Trophoblast cell (in vitro differentiated cells and primary cell): Measurements from ENCODE around the gene DPT.

Source experiments
- DNase-seq, 2 donors: peaks; one replicate each; pipeline ENCODE4 v3.0.0-alpha.2; 2016
- H2AFZ ChIP-seq: 2 replicates; pipeline ENCODE4 v1.6.1; 2013; ENCODE audit warnings: low read length, moderate library complexity, mild to moderate bottlenecking; ENCODE audit not compliant: insufficient read depth, poor library complexity
- H2AK5ac ChIP-seq: 2 replicates; pipeline ENCODE4 v1.6.1; 2013; ENCODE audit warnings: mild to moderate bottlenecking, low read length
- H2BK120ac ChIP-seq: 2 replicates; pipeline ENCODE4 v1.6.1; 2013; ENCODE audit warnings: low read length, mild to moderate bottlenecking, moderate library complexity; ENCODE audit not compliant: insufficient read depth, poor library complexity
- H2BK12ac ChIP-seq: 2 replicates; pipeline ENCODE4 v1.6.1; 2013; ENCODE audit warnings: mild to moderate bottlenecking, low read length, moderate library complexity
- H2BK5ac ChIP-seq: 2 replicates; pipeline ENCODE4 v1.6.1; 2013; ENCODE audit warnings: low read length, low read depth, moderate library complexity, mild to moderate bottlenecking; ENCODE audit not compliant: poor library complexity
- H3K14ac ChIP-seq: 2 replicates; pipeline ENCODE4 v1.6.1; 2013; ENCODE audit warnings: mild to moderate bottlenecking, low read length
- H3K18ac ChIP-seq: 2 replicates; pipeline ENCODE4 v1.6.1; 2013; ENCODE audit warnings: mild to moderate bottlenecking, low read length
- H3K23ac ChIP-seq: 2 replicates; pipeline ENCODE4 v1.6.1; 2013; ENCODE audit warnings: low read length
- H3K27ac ChIP-seq: 2 replicates; pipeline ENCODE4 v1.5.1; 2013; ENCODE audit warnings: low read depth, mild to moderate bottlenecking, inconsistent platforms, low read length, moderate library complexity
- H3K27me3 ChIP-seq: 2 replicates; pipeline ENCODE4 v1.6.1; 2013; ENCODE audit warnings: inconsistent platforms, mild to moderate bottlenecking, low read length, moderate library complexity; ENCODE audit not compliant: insufficient read depth
- H3K36me3 ChIP-seq, 2 experiments: 1 replicate in 1 of 2; 2 replicates in 1 of 2; pipeline ENCODE4 v1.6.1; 2013; ENCODE audit warnings: low read length in 2 of 2, mild to moderate bottlenecking in 2 of 2, moderate library complexity in 1 of 2; ENCODE audit not compliant: insufficient read depth in 2 of 2, control insufficient read depth in 1 of 2
- H3K4ac ChIP-seq: 2 replicates; pipeline ENCODE4 v1.6.1; 2013; ENCODE audit warnings: low read depth, mild to moderate bottlenecking, low read length, moderate library complexity
- H3K4me1 ChIP-seq, 2 experiments: 1 replicate in 1 of 2; 2 replicates in 1 of 2; pipeline ENCODE4 v1.6.1; 2013; ENCODE audit warnings: low read length in 2 of 2, mild to moderate bottlenecking in 2 of 2, moderate library complexity in 1 of 2; ENCODE audit not compliant: insufficient read depth in 2 of 2, control insufficient read depth in 1 of 2
- H3K4me2 ChIP-seq: 2 replicates; pipeline ENCODE4 v1.6.1; 2013; ENCODE audit warnings: inconsistent platforms, mild to moderate bottlenecking, low read length, moderate library complexity
- H3K4me3 ChIP-seq: 2 replicates; pipeline ENCODE4 v1.5.1; 2013; ENCODE audit warnings: mild to moderate bottlenecking, low read depth, low read length, inconsistent platforms
- H3K79me1 ChIP-seq: one replicate; pipeline ENCODE4 v1.6.1; 2013; ENCODE audit warnings: low read length
- H3K79me2 ChIP-seq: 2 replicates; pipeline ENCODE4 v1.6.1; 2013; ENCODE audit warnings: low read length, mild to moderate bottlenecking; ENCODE audit not compliant: control insufficient read depth, insufficient read depth, poor library complexity
- H3K9ac ChIP-seq: 2 replicates; pipeline ENCODE4 v1.6.1; 2013; ENCODE audit warnings: mild to moderate bottlenecking, low read length
- H3K9me3 ChIP-seq: 2 replicates; pipeline ENCODE4 v1.6.1; 2013; ENCODE audit warnings: low read depth, mild to moderate bottlenecking, control low read depth, inconsistent platforms, low read length; ENCODE audit not compliant: insufficient read depth
- H4K12ac ChIP-seq: 2 replicates; pipeline ENCODE4 v1.6.1; 2013; ENCODE audit warnings: low read depth, mild to moderate bottlenecking, low read length, moderate library complexity
- H4K8ac ChIP-seq: 2 replicates; pipeline ENCODE4 v1.6.1; 2013; ENCODE audit warnings: low read depth, mild to moderate bottlenecking, low read length, moderate library complexity
- H4K91ac ChIP-seq: one replicate; pipeline ENCODE4 v1.6.1; 2013; ENCODE audit warnings: low read depth, mild to moderate bottlenecking, low read length, moderate library complexity
- WGBS: extraction: QIAGEN DNeasy Blood & Tissue Kit; methylation state at CpG from one replicate; pipeline ENCODE4 v1.1.7; 2013; ENCODE audit warnings: missing lambda C conversion rate; ENCODE audit not compliant: insufficient read length, insufficient coverage; ENCODE audit errors: extremely low coverage; 5-methylcytosine and 5-hydroxymethylcytosine counted together

Gene DPT

DNA sequence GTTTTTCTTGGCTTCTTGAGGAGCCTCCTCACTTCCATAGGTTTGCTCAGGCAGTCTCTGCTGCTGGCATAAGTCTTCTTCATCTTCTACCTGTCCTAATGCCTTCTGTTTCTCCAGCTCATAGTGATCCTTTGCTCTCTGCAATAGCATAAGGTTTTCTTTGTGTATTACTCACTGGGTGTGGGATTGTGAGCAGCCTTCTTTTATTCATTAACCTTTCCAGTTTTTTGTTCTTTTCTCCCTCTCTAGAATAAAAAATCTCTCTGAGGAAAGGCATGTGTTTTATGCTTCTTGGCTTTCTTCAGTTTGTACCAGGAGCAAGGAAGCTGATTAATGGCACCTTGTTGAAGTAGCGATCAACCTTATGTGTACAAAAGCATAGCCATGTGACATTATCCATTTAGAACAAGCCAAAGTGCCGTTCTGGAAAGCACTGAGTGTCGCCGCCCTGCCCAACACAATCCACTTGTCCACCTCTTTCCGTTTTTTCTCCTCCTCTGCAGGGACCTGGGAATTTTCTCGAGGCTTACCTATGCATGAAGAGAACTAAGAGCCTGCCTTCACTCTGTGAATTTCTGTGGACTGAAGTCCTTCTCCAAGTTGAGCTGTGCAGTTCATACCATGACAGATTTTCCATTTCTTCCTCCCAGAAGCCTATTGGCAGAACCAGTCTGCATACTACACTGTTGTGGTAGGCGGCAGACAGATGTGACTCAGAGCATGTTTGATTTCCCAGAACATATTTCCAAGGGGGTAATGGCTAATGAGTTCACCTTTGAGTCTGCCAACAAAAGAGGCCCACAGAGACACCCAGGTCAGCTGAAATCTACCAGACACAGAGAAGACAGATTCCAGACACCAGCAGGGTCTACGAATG lies 39.0 kb downstream of the DPT start:
- Histone ChIP-seq H2BK5ac (peak overlapping the region; percentile 96), H3K9me3 (no peaks in the 10 kb centered on the region), H4K8ac (peak overlapping the region; percentile 76), H3K79me2 (peaks cover 5% of the 10 kb centered on the region), H3K18ac (peak overlapping the region; percentile 73), H3K27ac (peak overlapping the region; percentile 99), H3K14ac (peak overlapping the region; percentile 99), H3K9ac (no peak overlapping the region), H2AFZ (no peak overlapping the region), H3K27me3 (no peaks in the 10 kb centered on the region), H2AK5ac (peak overlapping the region; percentile 83), H3K23ac (no peak overlapping the region), H3K4ac (peak overlapping the region; percentile 85), H4K12ac (peak overlapping the region; percentile 84), H3K36me3 (no peaks in the 10 kb centered on the region), H3K4me3 (no peak overlapping the region), H3K4me2 (peak overlapping the region; percentile 18), H2BK12ac (peak overlapping the region; percentile 100), H4K91ac (peak overlapping the region; percentile 98), H3K4me1 (peaks cover 12 to 14% of the 10 kb centered on the region in 2 experiments), H2BK120ac (peak overlapping the region; percentile 100), H3K79me1 (peaks cover 34% of the 10 kb centered on the region)
- DNase-seq, result peak; percentile 4 to 7
- WGBS, result no CpG with 5 or more reads among the region's 8 CpGs

DNA sequence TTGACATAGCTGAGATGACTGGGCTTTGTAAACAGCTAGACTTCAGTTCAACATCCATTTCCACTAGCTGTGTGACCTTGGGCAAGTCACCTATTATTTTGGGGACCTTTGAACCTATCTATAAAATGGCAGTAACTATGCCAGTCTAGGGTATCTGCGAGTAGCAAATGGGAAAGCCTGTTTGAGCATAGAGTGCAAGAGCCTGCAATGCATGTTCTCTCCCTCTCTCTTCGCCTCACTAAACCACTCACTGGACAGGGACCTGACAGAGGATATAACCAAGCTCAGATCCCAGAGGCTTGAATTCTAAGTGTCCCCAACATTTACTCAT lies 39.7 kb downstream of the DPT start:
- DNase-seq, result no peak
- Histone ChIP-seq H4K12ac (peak overlapping the region; percentile 84), H4K91ac (peak overlapping the region; percentile 98), H4K8ac (peak overlapping the region; percentile 76), H3K18ac (peak overlapping the region; percentile 73), H3K9me3 (no peaks in the 10 kb centered on the region), H3K23ac (no peak overlapping the region), H3K14ac (peak overlapping the region; percentile 99), H3K4me3 (no peak overlapping the region), H2BK12ac (peak overlapping the region; percentile 100), H3K4me2 (no peak overlapping the region), H2BK5ac (peak overlapping the region; percentile 96), H3K79me1 (peaks cover 31% of the 10 kb centered on the region), H3K36me3 (no peaks in the 10 kb centered on the region), H3K4me1 (peaks cover 12 to 14% of the 10 kb centered on the region in 2 experiments), H3K9ac (no peak overlapping the region), H3K79me2 (peaks cover 5% of the 10 kb centered on the region), H2BK120ac (peak overlapping the region; percentile 100), H3K4ac (peak overlapping the region; percentile 85), H3K27me3 (no peaks in the 10 kb centered on the region), H2AFZ (no peak overlapping the region), H3K27ac (peak overlapping the region; percentile 99), H2AK5ac (peak overlapping the region; percentile 83)
- no CpG with 5 or more reads among the region's 2 CpGs for WGBS

DNA sequence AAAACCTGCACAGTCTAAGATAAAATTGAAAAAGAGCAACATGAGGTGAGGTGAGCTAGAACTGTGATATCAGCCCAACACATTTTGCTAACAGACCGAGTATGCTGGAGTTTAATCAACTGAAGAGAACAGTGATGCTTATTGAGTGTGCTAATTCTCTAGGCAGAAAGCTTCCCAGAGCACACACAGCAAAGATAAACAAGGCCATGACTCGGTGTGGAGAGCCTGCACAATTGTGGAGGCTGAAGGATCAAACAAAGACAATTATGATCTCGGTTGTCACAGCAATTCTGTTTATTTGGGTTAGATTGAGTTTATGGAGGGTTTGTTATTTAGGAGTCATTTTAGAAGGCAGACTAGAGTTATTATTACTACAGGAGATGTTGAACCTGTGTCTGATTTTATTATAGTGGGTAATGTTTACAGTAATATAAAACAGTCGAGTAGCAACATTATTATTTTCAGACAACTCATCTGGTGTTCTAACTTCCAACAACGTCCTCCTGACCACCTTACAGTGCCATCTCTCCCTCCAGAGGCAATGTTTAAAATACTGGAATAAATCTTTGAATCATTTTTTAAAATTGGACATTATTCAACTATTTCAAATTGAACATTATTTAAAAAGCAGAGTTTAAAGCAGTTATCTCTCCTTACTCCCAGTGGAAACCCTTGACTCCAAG lies 40.2 kb downstream of the DPT start:
- H3K18ac ChIP-seq, result peak overlapping the region; percentile 73
- H2AK5ac ChIP-seq, result peak overlapping the region; percentile 86
- peak overlapping the region; percentile 98 for H4K91ac ChIP-seq
- H2BK12ac ChIP-seq, result peak overlapping the region; percentile 100
- H2BK5ac ChIP-seq, result peak overlapping the region; percentile 96
- H3K4me3 ChIP-seq, result no peak overlapping the region
- peak overlapping the region; percentile 79 for H4K8ac ChIP-seq
- H3K4me2 ChIP-seq, result no peak overlapping the region
- H3K4ac ChIP-seq, result peak overlapping the region; percentile 85
- H3K79me2 ChIP-seq, result peaks cover 5% of the 10 kb centered on the region
- H3K36me3 ChIP-seq, result no peaks in the 10 kb centered on the region
- peak overlapping the region; percentile 99 for H3K27ac ChIP-seq
- peaks cover 12 to 14% of the 10 kb centered on the region in 2 experiments for H3K4me1 ChIP-seq
- DNase-seq, result no peak
- peak overlapping the region; percentile 99 for H3K14ac ChIP-seq
- no peak overlapping the region for H3K9ac ChIP-seq
- no peaks in the 10 kb centered on the region for H3K9me3 ChIP-seq
- H3K23ac ChIP-seq, result no peak overlapping the region
- H4K12ac ChIP-seq, result peak overlapping the region; percentile 84
- no peaks in the 10 kb centered on the region for H3K27me3 ChIP-seq
- WGBS, result no CpG with 5 or more reads among the region's 5 CpGs
- H3K79me1 ChIP-seq, result peaks cover 35% of the 10 kb centered on the region
- H2BK120ac ChIP-seq, result peak overlapping the region; percentile 100
- H2AFZ ChIP-seq, result no peak overlapping the region

DNA sequence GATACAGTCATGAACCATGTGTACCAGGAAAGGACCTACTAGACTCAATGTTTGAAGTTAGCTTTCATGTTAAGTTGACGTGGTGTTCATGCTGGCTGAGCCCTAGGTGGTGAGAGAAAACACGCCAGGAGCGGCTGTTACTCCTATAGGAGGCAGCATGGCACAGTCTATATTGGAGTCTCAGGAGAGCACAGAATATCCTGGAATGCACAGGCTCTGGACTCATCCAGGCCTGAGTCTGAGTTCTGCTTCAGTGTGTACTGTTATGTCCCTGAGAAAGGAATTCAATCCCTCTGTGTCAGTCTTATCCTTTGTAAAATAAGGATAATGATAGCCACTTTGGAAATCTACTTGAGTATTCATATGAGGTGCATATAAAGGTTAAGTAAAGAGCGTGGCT lies 41.2 kb downstream of the DPT start:
- peak overlapping the region; percentile 26 for H2BK5ac ChIP-seq
- H3K36me3 ChIP-seq, result no peaks in the 10 kb centered on the region
- no CpG with 5 or more reads among the region's 4 CpGs for WGBS
- no peak overlapping the region for H3K4me3 ChIP-seq
- peaks cover 5% of the 10 kb centered on the region for H3K79me2 ChIP-seq
- H2BK120ac ChIP-seq, result peak overlapping the region; percentile 52
- no peaks in the 10 kb centered on the region for H3K9me3 ChIP-seq
- H3K4me2 ChIP-seq, result no peak overlapping the region
- H3K4me1 ChIP-seq, result peaks cover 12 to 14% of the 10 kb centered on the region in 2 experiments
- no peak overlapping the region for H3K23ac ChIP-seq
- H3K27ac ChIP-seq, result no peak overlapping the region
- peak; percentile 25 to 27 for DNase-seq
- no peak overlapping the region for H3K14ac ChIP-seq
- H3K27me3 ChIP-seq, result no peaks in the 10 kb centered on the region
- peak overlapping the region; percentile 42 for H2BK12ac ChIP-seq
- H4K91ac ChIP-seq, result peak overlapping the region; percentile 59
- no peak overlapping the region for H4K12ac ChIP-seq
- H3K4ac ChIP-seq, result no peak overlapping the region
- no peak overlapping the region for H4K8ac ChIP-seq
- peaks cover 29% of the 10 kb centered on the region for H3K79me1 ChIP-seq
- no peak overlapping the region for H3K9ac ChIP-seq
- no peak overlapping the region for H2AK5ac ChIP-seq
- H3K18ac ChIP-seq, result no peak overlapping the region
- H2AFZ ChIP-seq, result no peak overlapping the region
